ENCODE results near the gene ANXA1. TPM values are rescaled to one million over a fixed set of nuclear protein-coding genes. Genes with fewer than 3 reads are reported as not detected.

ANXA1 gene
- total RNA-seq, 3 donors from 2014 or later = 41.2 to 82.7 (median 55.9) TPM

DNA sequence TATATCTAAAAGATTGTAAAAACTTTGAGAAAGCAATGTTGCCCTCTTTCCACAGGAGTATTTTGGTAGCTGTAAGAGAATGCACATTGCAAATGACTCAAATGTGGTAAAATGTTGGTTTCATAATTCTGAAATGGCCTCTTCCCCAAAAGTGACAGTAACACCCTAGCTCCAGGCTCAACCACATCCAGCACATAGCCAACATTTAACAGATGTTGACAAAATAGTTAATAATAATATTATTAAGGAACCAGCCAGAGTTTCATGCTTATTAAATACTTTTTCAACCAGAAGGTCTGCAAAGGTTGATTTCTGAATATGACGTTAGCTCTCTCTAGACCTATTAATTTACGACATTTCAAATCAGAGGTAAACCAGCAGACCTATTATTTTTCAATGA lies 1.3 kb downstream of the ANXA1 start:
- peaks cover 10% of the 10 kb centered on the region for H3K36me3 Mint-ChIP-seq (ENCODE audit: insufficient read depth)
- H3K9me3 Mint-ChIP-seq = no peaks in the 10 kb centered on the region
- DNase-seq = no peak
- ATAC-seq = peak; percentile 71 to 78
- H3K27me3 Mint-ChIP-seq (ENCODE audit: low read depth) = no peaks in the 10 kb centered on the region
- H3K4me1 Mint-ChIP-seq (ENCODE audit: low read depth) = peaks cover 83% of the 10 kb centered on the region
- H3K4me3 Mint-ChIP-seq = peak overlapping the region; percentile 87

DNA sequence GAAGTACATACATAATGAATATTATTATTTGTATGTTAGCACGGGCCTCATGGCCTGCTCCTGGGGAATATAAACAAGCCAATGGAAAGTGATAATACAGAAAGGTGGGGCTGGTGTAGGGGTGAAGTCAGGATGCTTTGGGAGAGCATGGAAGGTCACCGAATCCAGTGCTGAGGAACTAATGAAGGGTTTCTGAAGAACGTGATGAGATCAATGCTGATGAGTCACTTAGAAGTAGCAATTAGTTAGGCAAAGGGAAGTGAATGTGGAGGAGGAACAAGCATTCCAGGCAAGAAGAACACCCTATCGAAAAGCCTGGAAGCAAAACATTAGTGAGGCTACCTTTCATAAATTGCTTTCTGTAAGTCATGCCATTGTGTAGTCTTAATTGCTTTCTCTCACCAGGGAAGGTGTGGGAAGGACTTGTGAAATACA lies 2.1 kb downstream of the ANXA1 start:
- H3K4me1 Mint-ChIP-seq (ENCODE audit: low read depth) = peaks cover 82% of the 10 kb centered on the region
- H3K9me3 Mint-ChIP-seq = no peaks in the 10 kb centered on the region
- H3K36me3 Mint-ChIP-seq (ENCODE audit: insufficient read depth) = peaks cover 15% of the 10 kb centered on the region
- H3K4me3 Mint-ChIP-seq = peak overlapping the region; percentile 87
- DNase-seq = no peak
- ATAC-seq = no peak
- no peaks in the 10 kb centered on the region for H3K27me3 Mint-ChIP-seq (ENCODE audit: low read depth)

DNA sequence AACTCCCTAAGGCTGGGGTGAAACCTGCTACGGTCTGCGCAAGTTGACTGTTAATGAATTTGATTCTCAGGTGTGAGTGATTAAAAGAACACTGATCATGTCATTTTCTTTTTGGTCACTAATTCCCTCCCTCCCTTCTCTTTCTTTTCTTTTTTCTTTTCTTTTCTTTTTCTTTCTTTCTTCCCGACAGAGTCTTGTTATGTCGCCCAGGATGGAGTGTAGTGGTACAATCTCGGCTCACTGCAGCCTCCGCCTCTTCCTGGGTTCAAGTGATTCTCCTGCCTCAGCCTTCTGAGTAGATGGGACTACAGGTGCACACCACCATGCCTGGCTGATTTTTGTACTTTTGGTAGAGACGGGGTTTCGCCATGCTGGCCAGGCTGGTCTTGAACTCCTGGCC lies 2.6 kb downstream of the ANXA1 start:
- Mint-ChIP-seq H3K36me3 (ENCODE audit: insufficient read depth) (peaks cover 17% of the 10 kb centered on the region), H3K4me3 (peak overlapping the region; percentile 87), H3K9me3 (no peaks in the 10 kb centered on the region), H3K27me3 (ENCODE audit: low read depth) (no peaks in the 10 kb centered on the region), H3K4me1 (ENCODE audit: low read depth) (peaks cover 81% of the 10 kb centered on the region)
- ATAC-seq (peak in 1 of 2 donors; percentile 20), DNase-seq (no peak)

DNA sequence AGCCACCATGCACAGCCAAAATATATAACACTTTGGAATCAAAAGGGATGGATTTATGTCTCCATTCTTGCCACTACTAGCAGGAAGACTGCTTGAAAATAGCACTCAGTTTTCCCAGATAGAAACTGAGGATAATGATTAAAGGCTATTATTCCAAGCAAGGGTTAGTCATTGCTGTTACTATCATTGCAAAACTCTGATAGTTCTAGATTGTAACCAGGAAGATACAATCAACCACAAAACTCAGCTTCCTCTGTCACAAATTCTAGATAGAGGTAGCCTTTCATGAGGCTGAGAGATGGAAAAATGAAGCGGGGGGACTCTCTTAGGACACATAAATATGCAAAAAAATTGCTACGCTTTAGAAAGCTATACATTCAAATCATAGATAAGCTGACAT lies 3.1 kb downstream of the ANXA1 start:
- Mint-ChIP-seq H3K4me1 (ENCODE audit: low read depth) (peaks cover 77% of the 10 kb centered on the region), H3K4me3 (peak overlapping the region; percentile 87), H3K27me3 (ENCODE audit: low read depth) (no peaks in the 10 kb centered on the region), H3K36me3 (ENCODE audit: insufficient read depth) (peaks cover 17% of the 10 kb centered on the region), H3K9me3 (no peaks in the 10 kb centered on the region)
- ATAC-seq = peak; percentile 24 to 59
- DNase-seq = no peak

DNA sequence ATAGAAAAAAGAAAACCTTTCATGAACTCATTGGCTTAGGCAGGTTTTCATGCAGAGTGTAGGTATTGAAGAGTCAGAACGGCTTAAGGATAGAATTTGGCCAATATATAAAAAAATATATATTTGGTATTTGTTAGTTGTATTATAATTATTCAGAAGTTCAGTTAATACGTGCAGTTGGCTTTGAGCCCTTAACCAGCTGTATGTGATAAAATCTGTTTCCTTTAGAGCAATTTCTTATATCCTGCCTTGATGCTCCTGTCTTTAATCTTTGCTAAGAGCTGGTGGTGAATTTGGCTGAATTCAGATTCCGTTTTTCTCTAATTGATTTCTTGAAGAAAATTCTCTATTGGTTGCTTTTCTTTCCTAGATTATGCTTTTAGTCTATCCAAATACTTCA lies 3.7 kb downstream of the ANXA1 start:
- peaks cover 77% of the 10 kb centered on the region for H3K4me1 Mint-ChIP-seq (ENCODE audit: low read depth)
- H3K36me3 Mint-ChIP-seq (ENCODE audit: insufficient read depth) = peaks cover 23% of the 10 kb centered on the region
- ATAC-seq (no peak), DNase-seq (no peak)
- H3K4me3 Mint-ChIP-seq = peak overlapping the region; percentile 87
- H3K9me3 Mint-ChIP-seq = no peaks in the 10 kb centered on the region
- H3K27me3 Mint-ChIP-seq (ENCODE audit: low read depth) = no peaks in the 10 kb centered on the region

DNA sequence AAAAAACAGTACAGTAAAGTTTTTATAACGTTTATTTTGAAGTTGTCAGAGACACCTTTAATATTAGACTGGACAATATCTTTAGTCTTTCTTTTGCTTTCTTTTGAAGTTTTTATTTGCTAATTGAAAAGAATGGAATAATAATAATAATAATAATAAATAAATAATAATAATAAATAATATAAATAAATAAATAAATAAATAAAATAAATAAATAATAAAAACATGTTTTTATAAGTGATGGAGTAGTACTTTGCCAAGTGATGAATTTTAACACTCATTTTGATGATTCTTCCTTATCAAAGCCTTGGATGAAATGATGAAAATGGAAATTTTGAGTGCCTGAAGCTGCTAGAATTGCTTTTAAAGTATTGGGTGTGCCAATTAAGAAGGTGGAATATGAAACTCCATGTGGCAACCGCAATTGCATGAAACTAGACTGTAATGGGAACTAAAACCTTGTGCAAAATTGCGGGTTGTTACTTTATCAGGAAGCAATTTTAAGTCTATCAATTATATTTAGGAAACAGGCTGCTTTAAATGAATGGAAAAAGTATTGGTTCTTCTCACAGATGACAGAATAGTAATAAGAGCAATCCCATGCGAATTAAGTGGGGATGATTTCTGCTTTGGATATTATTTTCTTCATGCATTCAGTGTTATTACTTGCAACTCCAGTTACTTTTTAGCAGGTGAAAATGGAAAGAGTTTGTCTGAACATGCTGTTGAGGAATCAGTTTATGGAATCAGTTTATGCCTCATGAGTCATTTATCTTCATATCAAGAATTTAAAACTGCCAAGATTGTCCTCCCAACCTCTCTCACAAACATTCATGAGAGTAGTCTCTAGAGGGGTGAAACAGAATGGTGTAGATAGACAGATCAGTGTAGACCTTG lies 4.6 kb downstream of the ANXA1 start:
- H3K27me3 Mint-ChIP-seq (ENCODE audit: low read depth) = no peaks in the 10 kb centered on the region
- no peak for DNase-seq
- peak overlapping the region; percentile 65 for H3K4me3 Mint-ChIP-seq
- H3K9me3 Mint-ChIP-seq = no peaks in the 10 kb centered on the region
- peaks cover 72% of the 10 kb centered on the region for H3K4me1 Mint-ChIP-seq (ENCODE audit: low read depth)
- ATAC-seq = peak in 1 of 2 donors; percentile 32
- H3K36me3 Mint-ChIP-seq (ENCODE audit: insufficient read depth) = peaks cover 28% of the 10 kb centered on the region

DNA sequence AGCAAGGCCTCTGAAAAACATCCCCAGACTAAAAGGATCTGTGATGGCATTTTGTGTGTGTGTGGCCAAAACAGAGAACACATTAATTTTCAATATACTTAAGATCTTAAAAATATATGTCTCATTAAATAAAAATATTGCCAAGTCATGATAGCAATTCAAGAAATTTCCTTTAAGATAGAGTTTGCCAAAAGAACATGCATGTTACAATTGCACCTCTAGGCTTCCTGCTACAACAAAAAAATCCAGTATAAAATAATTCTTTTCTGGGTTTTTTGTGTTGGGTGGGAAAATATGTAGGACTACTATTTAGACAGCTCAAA lies 5.2 kb downstream of the ANXA1 start:
- Mint-ChIP-seq H3K27me3 (ENCODE audit: low read depth) (no peaks in the 10 kb centered on the region), H3K4me3 (peak overlapping the region; percentile 55), H3K9me3 (no peaks in the 10 kb centered on the region), H3K4me1 (ENCODE audit: low read depth) (peaks cover 68% of the 10 kb centered on the region), H3K36me3 (ENCODE audit: insufficient read depth) (peaks cover 29% of the 10 kb centered on the region)
- ATAC-seq (no peak), DNase-seq (no peak)

DNA sequence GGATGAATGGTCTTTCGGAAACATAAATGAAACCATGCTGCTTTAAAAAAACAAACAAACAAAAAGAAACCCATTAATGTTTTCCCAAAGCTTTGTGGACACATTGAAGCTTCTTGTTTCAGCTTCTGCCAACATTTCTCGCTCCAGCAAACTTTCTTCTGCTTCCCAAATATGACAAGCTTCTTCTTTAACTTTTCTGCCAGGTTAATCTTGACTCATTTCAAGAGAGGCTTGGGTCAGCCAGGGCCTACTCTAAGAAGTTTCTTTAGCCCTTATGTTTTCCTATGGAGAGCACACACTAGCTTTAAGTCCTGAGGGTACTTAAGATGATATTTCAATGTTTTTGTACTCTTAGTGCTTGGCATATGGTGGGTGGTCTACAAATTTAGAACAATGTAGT lies 6.1 kb downstream of the ANXA1 start:
- Mint-ChIP-seq H3K4me1 (ENCODE audit: low read depth) (peaks cover 69% of the 10 kb centered on the region), H3K36me3 (ENCODE audit: insufficient read depth) (peaks cover 35% of the 10 kb centered on the region), H3K9me3 (no peaks in the 10 kb centered on the region), H3K4me3 (peak overlapping the region; percentile 46), H3K27me3 (ENCODE audit: low read depth) (no peaks in the 10 kb centered on the region)
- DNase-seq (no peak), ATAC-seq (no peak)

DNA sequence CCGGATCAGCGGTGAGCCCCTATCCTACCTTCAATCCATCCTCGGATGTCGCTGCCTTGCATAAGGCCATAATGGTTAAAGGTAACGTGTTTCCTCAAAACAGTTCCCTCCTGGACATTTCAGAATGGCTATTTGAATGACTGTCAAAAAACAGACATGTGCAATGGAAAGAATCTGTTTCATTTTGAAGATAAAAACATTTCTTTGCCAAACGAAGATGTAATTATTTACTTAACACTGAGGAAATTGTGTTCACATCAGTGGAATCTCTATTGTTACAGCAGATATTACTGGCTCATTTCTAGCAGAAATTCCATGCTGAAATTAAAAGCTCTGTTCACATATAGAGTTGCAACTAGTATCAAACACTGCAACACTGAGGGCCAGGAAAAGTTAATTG lies 7.1 kb downstream of the ANXA1 start:
- Mint-ChIP-seq H3K9me3 (no peaks in the 10 kb centered on the region), H3K4me3 (no peak overlapping the region), H3K4me1 (ENCODE audit: low read depth) (peaks cover 71% of the 10 kb centered on the region), H3K27me3 (ENCODE audit: low read depth) (no peaks in the 10 kb centered on the region), H3K36me3 (ENCODE audit: insufficient read depth) (peaks cover 41% of the 10 kb centered on the region)
- DNase-seq = no peak
- ATAC-seq = no peak

DNA sequence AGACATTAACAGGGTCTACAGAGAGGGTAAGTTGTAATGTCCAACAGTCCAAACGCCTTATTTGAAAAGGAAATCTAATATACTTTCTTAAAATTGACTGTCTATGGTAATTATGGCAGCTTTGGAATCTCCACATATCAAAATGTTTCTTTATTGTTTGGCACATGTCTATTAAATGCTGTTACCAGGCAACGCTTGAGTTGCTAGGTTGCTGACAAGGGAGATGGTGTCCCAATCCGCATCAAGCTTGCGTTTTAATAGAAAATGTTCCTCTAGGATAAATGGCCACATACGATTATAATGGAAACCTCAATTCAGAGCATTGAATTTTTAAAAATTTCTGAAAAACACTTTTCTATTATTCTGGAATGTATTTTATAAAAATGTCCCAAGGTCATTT lies 9.2 kb downstream of the ANXA1 start:
- peaks cover 51% of the 10 kb centered on the region for H3K4me1 Mint-ChIP-seq (ENCODE audit: low read depth)
- peaks cover 47% of the 10 kb centered on the region for H3K36me3 Mint-ChIP-seq (ENCODE audit: insufficient read depth)
- H3K27me3 Mint-ChIP-seq (ENCODE audit: low read depth) = no peaks in the 10 kb centered on the region
- ATAC-seq (no peak), DNase-seq (no peak)
- no peak overlapping the region for H3K4me3 Mint-ChIP-seq
- no peaks in the 10 kb centered on the region for H3K9me3 Mint-ChIP-seq

DNA sequence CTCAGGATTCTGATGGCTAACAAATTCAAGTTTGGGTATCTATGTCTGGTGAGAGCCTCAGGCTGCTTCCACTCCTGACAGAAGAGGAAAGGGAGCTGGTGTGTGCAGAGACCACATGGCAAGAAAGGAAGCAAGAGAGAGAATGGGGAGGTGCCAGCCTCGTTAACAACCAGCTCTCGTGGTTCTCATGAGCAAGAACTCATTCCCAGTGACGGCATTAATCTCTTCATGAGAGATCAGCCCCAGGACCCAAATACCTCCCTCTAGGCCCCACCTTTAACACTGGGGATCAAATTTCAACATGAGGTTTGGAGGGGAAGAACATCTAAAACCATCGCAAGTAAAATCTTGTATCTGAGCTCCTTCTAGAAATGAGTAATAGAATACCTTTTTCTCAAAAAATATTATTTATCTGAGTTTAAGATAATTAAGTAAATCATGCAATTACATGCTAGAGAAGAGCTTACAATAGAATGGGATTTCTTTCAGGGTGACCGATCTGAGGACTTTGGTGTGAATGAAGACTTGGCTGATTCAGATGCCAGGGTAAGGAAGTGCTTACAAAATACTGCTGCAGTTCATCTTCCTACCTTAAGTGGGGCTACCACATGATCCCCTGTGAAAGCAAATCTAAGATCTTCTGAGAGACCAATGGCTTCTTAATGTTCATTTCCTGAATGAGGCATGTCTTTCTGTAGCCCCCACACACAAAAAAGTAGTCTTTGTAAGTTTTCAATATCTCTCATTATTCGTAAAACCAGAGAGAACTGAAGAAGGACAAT lies 11.5 kb downstream of the ANXA1 start:
- Mint-ChIP-seq H3K4me3 (no peak overlapping the region), H3K36me3 (ENCODE audit: insufficient read depth) (peaks cover 48% of the 10 kb centered on the region), H3K4me1 (ENCODE audit: low read depth) (peaks cover 44% of the 10 kb centered on the region), H3K27me3 (ENCODE audit: low read depth) (no peaks in the 10 kb centered on the region), H3K9me3 (no peaks in the 10 kb centered on the region)
- ATAC-seq (peak; percentile 55 to 77), DNase-seq (no peak)

DNA sequence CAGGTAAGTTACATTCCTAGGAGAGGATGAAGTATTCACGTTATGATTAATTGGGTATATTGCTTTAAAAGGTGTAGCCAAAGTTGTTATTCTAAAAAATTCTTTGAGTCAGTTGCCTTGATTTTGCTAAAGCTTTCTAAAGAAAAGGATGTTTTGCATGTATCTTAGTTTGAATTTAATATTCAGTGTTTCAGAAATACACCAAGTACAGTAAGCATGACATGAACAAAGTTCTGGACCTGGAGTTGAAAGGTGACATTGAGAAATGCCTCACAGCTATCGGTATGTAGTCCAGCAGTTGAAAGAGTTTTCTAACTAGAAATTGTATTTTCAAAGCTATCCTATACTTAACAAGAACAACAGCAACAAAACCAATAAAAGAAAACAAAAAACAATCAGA lies 14.2 kb downstream of the ANXA1 start:
- Mint-ChIP-seq H3K9me3 (no peaks in the 10 kb centered on the region), H3K4me1 (ENCODE audit: low read depth) (peaks cover 28% of the 10 kb centered on the region), H3K4me3 (no peak overlapping the region), H3K27me3 (ENCODE audit: low read depth) (no peaks in the 10 kb centered on the region), H3K36me3 (ENCODE audit: insufficient read depth) (peaks cover 41% of the 10 kb centered on the region)
- DNase-seq (no peak), ATAC-seq (no peak)

DNA sequence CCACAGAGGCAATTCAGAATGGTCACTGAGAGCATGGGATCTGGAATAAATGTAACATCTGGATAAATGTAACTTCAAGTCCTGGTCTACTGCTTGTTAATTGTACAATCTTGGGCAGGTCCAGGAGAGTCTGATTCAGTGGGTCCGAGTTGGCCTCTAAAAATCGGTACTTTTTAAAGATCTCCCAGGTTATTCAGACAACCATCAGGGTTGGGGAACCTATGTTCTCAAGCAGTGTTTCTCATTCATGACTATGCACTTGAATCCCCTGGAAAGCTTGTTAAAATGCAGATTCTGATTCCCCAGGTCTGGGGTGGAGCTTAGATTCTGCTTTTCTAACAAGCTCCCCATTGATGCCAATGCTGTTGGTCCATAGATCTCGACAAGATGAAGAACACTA lies 14.8 kb downstream of the ANXA1 start:
- H3K36me3 Mint-ChIP-seq (ENCODE audit: insufficient read depth) = peaks cover 44% of the 10 kb centered on the region
- peaks cover 27% of the 10 kb centered on the region for H3K4me1 Mint-ChIP-seq (ENCODE audit: low read depth)
- DNase-seq (no peak), ATAC-seq (no peak)
- H3K27me3 Mint-ChIP-seq (ENCODE audit: low read depth) = no peaks in the 10 kb centered on the region
- H3K4me3 Mint-ChIP-seq = no peak overlapping the region
- H3K9me3 Mint-ChIP-seq = no peaks in the 10 kb centered on the region

DNA sequence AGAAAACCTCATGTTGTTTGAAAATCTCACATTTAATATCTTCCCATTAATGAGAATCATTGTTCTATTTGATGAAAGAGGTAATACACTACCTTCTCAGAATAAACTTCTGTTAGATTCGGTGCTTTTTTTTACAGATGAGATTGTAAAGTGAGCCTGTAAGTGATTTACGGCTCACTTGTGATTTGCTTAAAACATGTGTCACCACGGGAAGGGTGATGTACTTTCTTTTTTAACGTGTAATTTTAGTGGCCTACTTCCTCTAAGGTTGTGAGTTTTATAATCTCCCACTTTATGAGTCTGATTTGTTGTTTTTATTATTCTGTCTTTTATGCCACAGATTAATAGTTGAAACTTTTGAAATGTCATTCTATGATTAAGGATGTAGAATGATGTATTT lies 15.9 kb downstream of the ANXA1 start:
- Mint-ChIP-seq H3K9me3 (no peaks in the 10 kb centered on the region), H3K4me1 (ENCODE audit: low read depth) (peaks cover 22% of the 10 kb centered on the region), H3K27me3 (ENCODE audit: low read depth) (no peaks in the 10 kb centered on the region), H3K4me3 (peak overlapping the region; percentile 2), H3K36me3 (ENCODE audit: insufficient read depth) (peaks cover 39% of the 10 kb centered on the region)
- ATAC-seq (no peak), DNase-seq (no peak)
